GM19438 (cell line): ENCODE measurements around the gene SCEL.

Experiments used
- ATAC-seq: cut with Tn5 transposase; IDR thresholded peaks from one replicate; pipeline ENCODE4 v1.9.1; 2021; ENCODE audit warnings: low read depth; ENCODE audit not compliant: unreplicated experiment

The SCEL gene

GRCh38 chr13:77519808-77520207 lies 15.7 kb upstream of the SCEL start:
- ATAC-seq: no peak

GRCh38 chr13:77521194-77521593 lies 14.3 kb upstream of the SCEL start:
- ATAC-seq: no peak

GRCh38 chr13:77521595-77522367 lies 13.7 kb upstream of the SCEL start:
- no peak for ATAC-seq

- ATAC-seq: no peak
Measured at GRCh38 chr13:77522444-77522843, 13.1 kb upstream of the SCEL start.

GRCh38 chr13:77523386-77523785 lies 12.1 kb upstream of the SCEL start:
- no peak for ATAC-seq

- no peak for ATAC-seq
Measured at GRCh38 chr13:77523834-77524728, 11.4 kb upstream of the SCEL start.

GRCh38 chr13:77528414-77528813 lies 7.1 kb upstream of the SCEL start:
- no peak for ATAC-seq

GRCh38 chr13:77528834-77529500 lies 6.5 kb upstream of the SCEL start:
- peak; percentile 79 for ATAC-seq

GRCh38 chr13:77529501-77529840 lies 6.0 kb upstream of the SCEL start:
- ATAC-seq: no peak

- no peak for ATAC-seq
Measured at GRCh38 chr13:77530875-77531274, 4.6 kb upstream of the SCEL start.

GRCh38 chr13:77532983-77533382 lies 2.5 kb upstream of the SCEL start:
- ATAC-seq: no peak

- ATAC-seq: no peak
Measured at GRCh38 chr13:77533875-77534788, 1.4 kb upstream of the SCEL start.

- ATAC-seq: no peak
Measured at GRCh38 chr13:77536358-77536757, 852 bp downstream of the SCEL start.

- no peak for ATAC-seq
Measured at GRCh38 chr13:77537289-77537919, 1.9 kb downstream of the SCEL start.

GRCh38 chr13:77543711-77544110 lies 8.2 kb downstream of the SCEL start:
- no peak for ATAC-seq

GRCh38 chr13:77544355-77544754 lies 8.8 kb downstream of the SCEL start:
- ATAC-seq: no peak

- peak; percentile 68 for ATAC-seq
Measured at GRCh38 chr13:77544758-77545338, 9.3 kb downstream of the SCEL start.

GRCh38 chr13:77545626-77546412 lies 10.3 kb downstream of the SCEL start:
- no peak for ATAC-seq

- ATAC-seq: no peak
Measured at GRCh38 chr13:77548095-77548494, 12.6 kb downstream of the SCEL start.
